ENCODE results near the gene CLPX.
"Not testable (repeated sequence)": the region's sequence is repeated elsewhere in the genome, so short reads cannot be mapped to it uniquely, and the experiment has no call there.

- TF ChIP-seq CTCF, POLR2AphosphoS5 (IDR thresholded peaks at IDR 0.05): not testable (repeated sequence)
Measured at GRCh38 chr15:65099801-65100200, 85.3 kb downstream of the CLPX start.

Data from upper lobe of left lung (tissue), 4 donors.